GM19099 (cell line): ENCODE measurements around the gene ABCC4.

Source experiments
- POLR2A ChIP-seq: IDR thresholded peaks from 3 replicates; pipeline ENCODE4 v1.6.1; 2011; ENCODE audit warnings: low read depth; ENCODE audit not compliant: insufficient read length; ENCODE audit errors: extremely low read depth

Gene ABCC4

GRCh38 chr13:95276037-95276505 is 25.2 kb downstream of the ABCC4 start:
- TF ChIP-seq POLR2A = no peak

DNA sequence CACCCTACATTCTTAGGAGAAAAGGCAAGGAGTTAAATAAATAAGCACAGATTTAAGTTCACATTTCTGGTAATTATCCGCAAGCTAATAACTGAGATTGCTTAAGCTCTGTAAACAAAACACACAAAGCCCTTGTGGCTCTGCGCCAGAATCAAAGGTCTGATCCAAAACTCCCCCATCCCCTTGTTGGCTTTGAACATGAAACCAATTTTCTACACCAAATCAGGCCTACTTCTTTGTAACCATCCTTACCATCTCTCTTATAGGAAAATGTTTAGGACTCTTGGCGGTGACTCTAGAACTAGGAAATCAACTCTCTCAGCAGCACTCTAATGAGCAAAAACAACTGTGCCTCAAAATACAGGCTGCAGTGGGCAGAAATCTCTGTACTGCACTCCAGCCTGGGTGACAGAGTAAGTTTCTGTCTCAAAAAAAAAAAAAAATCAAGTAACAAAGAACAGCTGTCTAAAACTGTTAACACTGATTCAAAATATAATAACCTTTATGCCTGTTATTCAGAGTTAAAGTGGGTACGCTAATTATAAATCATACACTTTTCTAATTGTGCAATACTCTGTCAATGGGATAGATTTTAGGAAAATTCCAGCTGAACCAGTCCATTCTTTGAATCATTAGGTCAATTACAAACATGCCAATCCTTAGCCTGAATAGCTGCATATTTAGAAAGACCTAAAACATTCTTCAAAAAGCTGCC is 25.8 kb downstream of the ABCC4 start:
- no peak for TF ChIP-seq POLR2A

DNA sequence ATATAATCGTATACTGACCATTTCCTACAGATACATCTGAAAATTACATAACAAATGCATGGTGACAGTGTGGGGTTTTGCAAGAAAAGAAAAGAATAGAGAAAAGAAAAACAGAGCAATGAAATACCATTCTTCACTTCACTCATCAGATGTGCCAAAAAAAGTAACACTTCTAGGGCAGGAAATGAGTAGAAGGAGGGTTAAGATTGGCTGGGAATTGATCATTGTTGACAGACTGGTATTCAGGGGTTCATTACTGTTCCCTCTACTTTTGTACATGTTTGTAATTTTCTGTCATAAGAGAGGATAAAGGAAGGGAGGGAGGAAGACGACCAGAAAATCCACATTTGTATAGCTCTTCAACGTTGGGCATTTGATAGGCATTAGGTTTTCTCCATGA is 31.5 kb downstream of the ABCC4 start:
- no peak for TF ChIP-seq POLR2A

GRCh38 chr13:95267662-95268342 is 33.4 kb downstream of the ABCC4 start:
- no peak for TF ChIP-seq POLR2A

GRCh38 chr13:95264225-95264624 is 37.0 kb downstream of the ABCC4 start:
- TF ChIP-seq POLR2A = no peak

GRCh38 chr13:95262837-95263384 is 38.3 kb downstream of the ABCC4 start:
- no peak for TF ChIP-seq POLR2A

DNA sequence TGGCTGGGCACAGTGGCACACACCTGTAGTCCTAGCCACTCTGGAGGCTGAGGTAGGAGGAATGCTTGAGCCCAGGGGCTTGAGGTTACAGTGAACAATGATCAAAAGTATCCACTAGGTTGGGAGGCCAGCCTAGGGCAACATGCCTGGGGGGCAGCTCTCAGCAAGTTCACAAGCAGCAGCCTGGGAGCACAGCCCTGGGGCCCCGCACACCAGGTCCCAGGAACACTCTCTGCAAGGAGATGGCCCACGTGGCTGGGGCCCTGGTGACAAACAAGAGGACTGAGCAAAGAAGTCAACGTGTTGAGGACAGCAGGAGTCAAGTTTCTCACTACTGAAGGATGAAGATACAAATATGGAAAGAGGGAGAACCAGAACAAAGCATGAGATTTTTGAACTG is 39.3 kb downstream of the ABCC4 start:
- TF ChIP-seq POLR2A = no peak

GRCh38 chr13:95260031-95260525 is 41.2 kb downstream of the ABCC4 start:
- TF ChIP-seq POLR2A = no peak

DNA sequence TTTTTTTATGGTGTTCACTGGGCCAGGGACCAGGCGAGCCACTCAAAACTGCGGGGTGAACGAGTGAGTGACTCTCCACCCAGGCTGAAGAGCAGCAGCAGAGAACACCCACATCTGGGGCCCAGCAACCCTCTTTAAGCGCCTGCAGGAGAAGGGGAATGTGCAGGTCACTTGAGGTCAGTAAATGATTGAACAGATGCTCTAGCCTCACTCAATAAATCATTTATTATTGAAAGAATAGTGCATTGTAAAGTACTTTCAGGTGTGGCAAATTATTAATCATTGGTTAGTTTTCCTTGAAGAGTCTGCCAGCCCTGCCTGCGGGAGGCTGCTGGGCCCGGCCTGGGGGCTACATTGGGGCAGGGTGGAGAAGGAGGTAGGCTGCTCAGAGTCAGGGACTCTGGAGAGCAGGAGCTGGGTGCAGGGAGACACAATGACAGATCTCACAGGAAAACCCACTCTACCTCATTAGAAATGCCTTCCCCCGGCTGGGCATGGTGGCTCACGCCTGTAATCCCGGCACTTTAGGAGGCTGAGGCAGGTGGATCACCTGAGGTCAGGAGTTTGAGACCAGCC is 42.5 kb downstream of the ABCC4 start:
- TF ChIP-seq POLR2A = peak; percentile 7

DNA sequence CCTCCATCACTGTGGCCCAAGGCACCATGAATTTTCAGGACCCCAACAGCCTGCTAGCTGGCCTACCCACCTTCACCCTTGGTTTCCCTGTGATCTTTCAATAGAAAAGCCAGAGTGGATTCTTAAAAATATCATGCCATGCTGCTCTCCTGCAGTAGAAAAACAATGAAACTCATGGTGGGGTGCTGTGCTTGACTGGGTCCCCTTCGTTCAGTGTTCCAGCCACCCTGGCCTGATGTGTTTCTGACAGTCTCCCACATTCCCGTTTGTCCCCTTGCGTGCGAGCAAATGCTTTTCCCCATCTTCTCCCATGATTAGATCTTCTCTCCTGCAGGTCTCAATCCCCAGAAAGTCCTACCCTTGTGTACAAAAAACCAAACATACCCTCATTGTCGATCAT is 43.2 kb downstream of the ABCC4 start:
- no peak for TF ChIP-seq POLR2A

DNA sequence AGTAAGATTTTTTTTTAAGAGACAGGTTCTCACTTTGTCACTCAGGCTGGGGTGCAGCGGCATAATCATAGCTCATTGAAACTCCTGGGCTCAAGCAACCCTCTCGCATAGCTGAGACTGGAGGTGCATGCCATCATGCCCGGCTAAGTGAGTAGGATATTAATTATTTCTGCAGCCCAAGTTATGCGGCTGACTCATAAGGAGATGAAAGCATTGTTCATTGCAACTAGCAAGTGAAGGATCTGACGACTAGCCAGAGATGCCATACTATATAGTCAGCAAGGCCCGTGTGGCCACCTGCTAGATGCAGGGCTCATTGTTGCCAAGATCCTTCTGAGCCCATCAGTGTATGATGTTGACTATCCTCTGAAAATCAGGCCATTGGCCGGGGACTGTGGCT is 45.2 kb downstream of the ABCC4 start:
- TF ChIP-seq POLR2A = no peak

GRCh38 chr13:95255072-95255732 is 46.0 kb downstream of the ABCC4 start:
- no peak for TF ChIP-seq POLR2A

DNA sequence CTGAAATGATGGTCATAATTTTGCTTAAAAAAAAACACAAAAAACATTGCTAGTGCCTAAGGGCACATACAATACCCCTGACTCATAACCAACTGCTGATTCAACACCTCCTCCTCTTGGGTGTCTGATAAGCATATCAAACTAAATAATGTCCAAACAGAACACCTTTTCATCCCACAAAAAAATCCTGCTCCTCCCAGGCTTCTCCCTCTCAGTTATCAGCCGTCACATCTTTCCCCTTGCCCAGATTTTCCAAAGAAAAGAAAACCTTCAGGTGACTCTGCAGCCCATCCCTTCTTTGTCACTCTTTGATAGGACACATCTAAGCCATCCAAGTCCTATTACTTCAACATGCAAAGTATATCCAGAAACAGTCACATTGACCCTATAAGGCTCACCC is 46.9 kb downstream of the ABCC4 start:
- TF ChIP-seq POLR2A = no peak

GRCh38 chr13:95253033-95253432 is 48.2 kb downstream of the ABCC4 start:
- TF ChIP-seq POLR2A = no peak

GRCh38 chr13:95251641-95252040 is 49.6 kb downstream of the ABCC4 start:
- TF ChIP-seq POLR2A = no peak
